Upper lobe of left lung (tissue), 4 donors: ENCODE measurements around the gene SLC26A1.
"Not testable (repeated sequence)": the region's sequence is repeated elsewhere in the genome, so short reads cannot be mapped to it uniquely, and the experiment has no call there.

Source experiments
- CTCF ChIP-seq, 6 experiments: fragments of 450-650 bp in 4 of 6; fragments of 200-600 bp in 2 of 6; sonication (generic) in 2 of 6; IDR thresholded peaks; one replicate each; pipeline ENCODE4 v1.5.1; 2016 to 2019; ENCODE audit warnings: antibody characterized with exemption in 6 of 6
- EP300 ChIP-seq, 4 donors: sonication (generic); formaldehyde crosslinking; IDR thresholded peaks; one replicate each; pipeline ENCODE4 v1.5.1; 2017; ENCODE audit warnings: antibody characterized with exemption in 4 of 4, control low read depth in 2 of 4
- POLR2A ChIP-seq, 4 donors: fragments of 450-650 bp; IDR thresholded peaks; one replicate each; pipeline ENCODE4 v1.5.1; 2016 to 2017; ENCODE audit warnings: antibody characterized with exemption in 4 of 4, mild to moderate bottlenecking in 2 of 4
- POLR2AphosphoS5 ChIP-seq, 2 donors: sonication (generic); formaldehyde crosslinking; IDR thresholded peaks; one replicate each; pipeline ENCODE4 v1.5.1; 2017; ENCODE audit warnings: antibody characterized with exemption in 2 of 2

DNA sequence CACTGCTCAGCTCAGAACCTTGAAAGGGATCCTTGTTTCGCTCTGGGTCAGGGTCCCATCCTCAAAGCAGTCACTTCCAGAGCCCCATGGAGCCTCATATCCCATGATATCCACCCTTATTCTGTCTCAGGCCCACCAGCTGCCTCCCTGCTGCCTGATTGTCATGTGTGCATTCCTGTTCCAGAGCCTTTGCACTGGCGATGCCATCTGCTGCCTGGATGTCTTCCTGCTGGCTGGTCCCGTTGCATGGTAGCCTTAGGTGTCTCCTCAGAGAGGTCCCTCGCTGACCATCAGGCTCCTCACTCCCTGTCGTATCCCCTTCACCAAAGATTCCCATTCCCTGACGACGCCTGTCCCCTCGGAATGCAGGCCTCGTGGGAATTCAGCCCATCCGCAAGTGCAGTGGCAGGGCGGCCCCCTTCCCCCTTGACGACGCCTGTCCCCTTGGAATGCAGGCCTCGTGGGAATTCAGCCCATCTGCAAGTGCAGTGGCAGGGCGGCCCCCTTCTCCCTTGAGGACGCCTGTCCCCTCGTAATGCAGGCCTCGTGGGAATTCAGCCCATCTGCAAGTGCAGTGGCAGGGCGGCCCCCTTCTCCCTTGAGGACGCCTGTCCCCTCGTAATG lies 6.1 kb upstream of the SLC26A1 start:
- TF ChIP-seq CTCF, POLR2A, EP300, POLR2AphosphoS5 (IDR thresholded peaks at IDR 0.05): not testable (repeated sequence)
